Measurements from ENCODE around the gene CAMK2A. TPM values are rescaled to one million over a fixed set of nuclear protein-coding genes. Genes with fewer than 3 reads are reported as not detected.

The CAMK2A gene
- total RNA-seq, 2 experiments from 2014 or later: not detected

DNA sequence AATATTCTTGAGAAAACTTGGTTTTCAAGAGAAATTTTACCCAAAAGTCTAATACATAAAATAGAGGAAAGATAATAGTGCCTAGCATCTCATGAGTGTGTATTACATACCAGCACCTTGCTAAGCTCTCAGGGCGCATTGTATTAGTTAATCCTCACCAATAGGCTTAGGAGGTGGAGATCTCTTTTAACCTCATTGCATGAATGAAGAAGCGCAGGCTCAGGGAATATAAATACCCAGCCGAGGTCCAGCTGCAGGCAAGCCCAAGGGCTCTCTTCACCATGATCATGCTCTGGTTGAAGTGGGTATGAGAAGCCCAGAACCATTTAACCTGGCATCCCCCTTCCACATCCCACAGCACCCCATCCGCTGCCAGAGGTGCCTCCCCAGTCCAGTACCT lies 46.0 kb downstream of the CAMK2A start:
- Mint-ChIP-seq H3K4me3 (no peak overlapping the region), H3K4me1 (ENCODE audit: low read depth) (no peaks in the 10 kb centered on the region), H3K9me3 (no peaks in the 10 kb centered on the region), H3K27me3 (no peaks in the 10 kb centered on the region), H3K27ac (no peak overlapping the region), H3K36me3 (ENCODE audit: low read depth) (no peaks in the 10 kb centered on the region)
- POLR2A ChIA-PET: interaction anchor here (0.6 kb wide), 1 partner anchor 42 kb away, joined by 4 read pairs; no protein-coding TSS in a partner anchor
- TF ChIP-seq, protein P1, sequence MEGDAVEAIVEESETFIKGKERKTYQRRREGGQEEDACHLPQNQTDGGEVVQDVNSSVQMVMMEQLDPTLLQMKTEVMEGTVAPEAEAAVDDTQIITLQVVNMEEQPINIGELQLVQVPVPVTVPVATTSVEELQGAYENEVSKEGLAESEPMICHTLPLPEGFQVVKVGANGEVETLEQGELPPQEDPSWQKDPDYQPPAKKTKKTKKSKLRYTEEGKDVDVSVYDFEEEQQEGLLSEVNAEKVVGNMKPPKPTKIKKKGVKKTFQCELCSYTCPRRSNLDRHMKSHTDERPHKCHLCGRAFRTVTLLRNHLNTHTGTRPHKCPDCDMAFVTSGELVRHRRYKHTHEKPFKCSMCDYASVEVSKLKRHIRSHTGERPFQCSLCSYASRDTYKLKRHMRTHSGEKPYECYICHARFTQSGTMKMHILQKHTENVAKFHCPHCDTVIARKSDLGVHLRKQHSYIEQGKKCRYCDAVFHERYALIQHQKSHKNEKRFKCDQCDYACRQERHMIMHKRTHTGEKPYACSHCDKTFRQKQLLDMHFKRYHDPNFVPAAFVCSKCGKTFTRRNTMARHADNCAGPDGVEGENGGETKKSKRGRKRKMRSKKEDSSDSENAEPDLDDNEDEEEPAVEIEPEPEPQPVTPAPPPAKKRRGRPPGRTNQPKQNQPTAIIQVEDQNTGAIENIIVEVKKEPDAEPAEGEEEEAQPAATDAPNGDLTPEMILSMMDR (IDR thresholded peaks at IDR 0.05): no peak
- intact Hi-C loops (cut with micrococcal nuclease): no loop called here
- no peak for DNase-seq
- ATAC-seq: no peak
- CTCF ChIA-PET: no interaction called here

DNA sequence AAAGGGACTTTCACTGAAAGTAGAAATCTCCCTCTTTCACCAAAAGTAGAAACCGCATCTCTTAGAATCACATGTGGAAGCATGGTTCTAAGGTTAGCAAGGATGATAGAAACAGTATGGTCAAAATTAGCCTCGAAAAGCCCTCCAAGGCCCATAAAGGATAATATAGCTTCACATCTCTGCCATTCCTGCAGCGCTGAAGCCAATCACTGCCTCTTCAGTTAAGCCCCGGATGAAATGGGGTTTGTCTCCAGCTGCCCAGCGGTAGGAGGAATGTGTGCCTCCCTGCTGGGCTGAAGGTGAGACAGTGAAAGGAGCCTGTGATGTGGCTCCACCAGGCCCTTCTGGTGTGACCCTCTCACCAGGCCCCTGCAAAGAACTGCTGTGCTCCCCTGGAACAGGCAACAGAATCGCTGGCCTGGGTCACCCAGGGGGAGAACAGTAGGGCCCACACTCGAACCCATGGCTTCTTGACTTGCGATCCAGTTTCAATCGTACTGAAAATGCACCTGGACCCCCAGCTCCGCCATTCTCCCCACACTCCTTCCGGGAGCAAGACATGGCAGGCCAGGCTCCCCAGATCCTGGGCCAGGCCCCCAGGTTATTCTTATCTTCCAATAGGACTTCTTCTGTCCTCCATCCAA lies 47.2 kb downstream of the CAMK2A start:
- no peaks in the 10 kb centered on the region for H3K27me3 Mint-ChIP-seq
- no peaks in the 10 kb centered on the region for H3K4me1 Mint-ChIP-seq (ENCODE audit: low read depth)
- no peak overlapping the region for H3K4me3 Mint-ChIP-seq
- no peak overlapping the region for H3K27ac Mint-ChIP-seq
- intact Hi-C loops (cut with micrococcal nuclease): no loop called here
- ChIA-PET POLR2A (no interaction called here), CTCF (interaction anchor here (1.1 kb wide), 1 partner anchor 24 kb away, joined by 5 read pairs; no protein-coding TSS in a partner anchor)
- DNase-seq (no peak), ATAC-seq (no peak)
- TF ChIP-seq, protein P1 (IDR thresholded peaks at IDR 0.05): no peak
- H3K9me3 Mint-ChIP-seq: no peaks in the 10 kb centered on the region
- no peaks in the 10 kb centered on the region for H3K36me3 Mint-ChIP-seq (ENCODE audit: low read depth)

DNA sequence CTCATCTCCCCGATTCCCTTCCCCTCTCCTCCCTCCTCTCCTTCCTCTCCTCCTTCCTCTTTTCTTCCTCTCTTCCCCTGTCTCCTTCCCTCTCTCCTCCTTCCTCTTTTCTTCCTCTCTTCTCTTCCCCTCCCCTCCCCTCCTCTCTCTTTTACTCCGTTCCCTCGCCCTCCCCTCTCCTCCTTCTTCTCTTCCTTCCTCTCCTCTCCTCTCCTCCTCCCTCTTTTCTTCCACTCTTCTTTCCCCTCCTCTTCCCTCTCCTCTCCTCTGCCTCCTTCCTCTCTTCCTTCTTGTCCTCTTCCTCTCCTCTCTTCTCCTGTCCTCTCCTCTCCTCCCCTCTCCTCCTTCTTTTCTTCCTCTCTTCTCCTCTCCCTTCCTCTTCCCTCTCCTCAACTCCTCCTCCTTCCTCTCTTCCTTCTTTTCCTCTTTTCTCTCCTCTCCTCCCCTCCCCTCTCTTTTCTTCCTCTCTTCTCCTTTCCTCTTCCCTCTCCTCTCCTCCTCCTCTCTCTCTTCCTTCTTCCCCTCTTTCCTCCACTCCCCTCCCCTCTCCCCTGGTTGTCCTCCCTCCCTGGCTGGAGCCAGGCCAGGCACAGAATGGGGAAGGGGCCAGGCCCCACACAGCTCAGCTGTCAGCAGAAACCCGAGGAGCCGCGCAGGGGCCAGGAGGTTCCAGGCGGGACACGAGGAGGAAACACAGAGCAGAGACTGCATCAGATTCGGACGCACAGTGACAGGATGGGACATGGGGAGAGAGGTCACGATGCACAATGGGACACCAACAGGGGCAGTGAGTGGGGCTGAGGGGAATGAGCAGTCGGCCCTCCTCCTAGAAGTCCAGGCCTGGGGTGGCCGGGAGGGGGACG lies 48.0 kb downstream of the CAMK2A start:
- Mint-ChIP-seq H3K27me3 (no peaks in the 10 kb centered on the region), H3K4me3 (no peak overlapping the region), H3K4me1 (ENCODE audit: low read depth) (no peaks in the 10 kb centered on the region), H3K27ac (no peak overlapping the region), H3K9me3 (no peaks in the 10 kb centered on the region), H3K36me3 (ENCODE audit: low read depth) (no peaks in the 10 kb centered on the region)
- ChIA-PET POLR2A (no interaction called here), CTCF (no interaction called here)
- no peak for DNase-seq
- intact Hi-C loops (cut with micrococcal nuclease): no loop called here
- no peak for ATAC-seq
- TF ChIP-seq, protein P1 (IDR thresholded peaks at IDR 0.05): no peak

DNA sequence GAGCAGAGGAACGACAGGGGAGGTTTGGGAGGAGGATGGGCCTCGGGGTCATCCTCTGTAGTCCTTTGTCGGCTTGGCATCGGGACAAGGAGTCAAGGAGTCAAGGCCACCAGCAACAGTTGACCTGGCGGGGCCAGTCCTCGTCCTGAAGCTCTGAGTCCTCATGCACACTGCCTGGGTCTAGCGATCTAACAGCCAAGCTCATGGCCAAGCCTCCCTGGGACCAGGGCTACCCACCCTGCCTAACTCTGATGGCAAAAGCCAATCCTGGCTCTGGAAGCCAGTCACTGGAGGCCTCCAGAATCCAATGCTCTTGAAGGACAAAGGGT lies 49.8 kb downstream of the CAMK2A start:
- ChIA-PET POLR2A (interaction anchor here (1.0 kb wide), 1 partner anchor 127 kb away, joined by 3 read pairs; no protein-coding TSS in a partner anchor), CTCF (no interaction called here)
- TF ChIP-seq, protein P1 (IDR thresholded peaks at IDR 0.05): no peak

More for the DNA sequence above, 49.8 kb downstream of the CAMK2A start:
- Mint-ChIP-seq H3K27ac (no peak overlapping the region), H3K36me3 (ENCODE audit: low read depth) (no peaks in the 10 kb centered on the region), H3K4me3 (no peak overlapping the region), H3K27me3 (no peaks in the 10 kb centered on the region), H3K4me1 (ENCODE audit: low read depth) (no peaks in the 10 kb centered on the region), H3K9me3 (no peaks in the 10 kb centered on the region)
- intact Hi-C loops (cut with micrococcal nuclease): no loop called here
- ATAC-seq (no peak), DNase-seq (no peak)
